ENCODE measurements around the gene ATF3. TPM values are rescaled to one million over a fixed set of nuclear protein-coding genes. Genes with fewer than 3 reads are reported as not detected.

Gene ATF3
- total RNA-seq, 4 donors from 2014 or later: 12.3 to 19.2 (median 13.7) TPM

- no peaks in the 10 kb centered on the region for H3K27me3 ChIP-seq
- DNase-seq (ENCODE audit: low spot score in 2 of 2): no peak
- H3K9me3 ChIP-seq: no peaks in the 10 kb centered on the region
- H3K4me1 ChIP-seq: peaks cover 0 to 15% (median 1%) of the 10 kb centered on the region in 4 donors
- WGBS, 2 donors: 74 to 75% methylated on average over 13 of the region's 13 CpGs
- H3K27ac ChIP-seq: no peak overlapping the region
- TF ChIP-seq EP300 (IDR thresholded peaks at IDR 0.05) (no peak), POLR2A (IDR thresholded peaks at IDR 0.05) (no peak)
- TF ChIP-seq, protein P1, sequence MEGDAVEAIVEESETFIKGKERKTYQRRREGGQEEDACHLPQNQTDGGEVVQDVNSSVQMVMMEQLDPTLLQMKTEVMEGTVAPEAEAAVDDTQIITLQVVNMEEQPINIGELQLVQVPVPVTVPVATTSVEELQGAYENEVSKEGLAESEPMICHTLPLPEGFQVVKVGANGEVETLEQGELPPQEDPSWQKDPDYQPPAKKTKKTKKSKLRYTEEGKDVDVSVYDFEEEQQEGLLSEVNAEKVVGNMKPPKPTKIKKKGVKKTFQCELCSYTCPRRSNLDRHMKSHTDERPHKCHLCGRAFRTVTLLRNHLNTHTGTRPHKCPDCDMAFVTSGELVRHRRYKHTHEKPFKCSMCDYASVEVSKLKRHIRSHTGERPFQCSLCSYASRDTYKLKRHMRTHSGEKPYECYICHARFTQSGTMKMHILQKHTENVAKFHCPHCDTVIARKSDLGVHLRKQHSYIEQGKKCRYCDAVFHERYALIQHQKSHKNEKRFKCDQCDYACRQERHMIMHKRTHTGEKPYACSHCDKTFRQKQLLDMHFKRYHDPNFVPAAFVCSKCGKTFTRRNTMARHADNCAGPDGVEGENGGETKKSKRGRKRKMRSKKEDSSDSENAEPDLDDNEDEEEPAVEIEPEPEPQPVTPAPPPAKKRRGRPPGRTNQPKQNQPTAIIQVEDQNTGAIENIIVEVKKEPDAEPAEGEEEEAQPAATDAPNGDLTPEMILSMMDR (IDR thresholded peaks at IDR 0.05): no peak
- no peak overlapping the region for H3K4me3 ChIP-seq
- no peaks in the 10 kb centered on the region for H3K36me3 ChIP-seq
Measured at GRCh38 chr1:212645546-212646543, 37.3 kb downstream of the ATF3 start.

- Histone ChIP-seq H3K4me1 (peaks cover 0 to 15% (median 1%) of the 10 kb centered on the region in 4 donors), H3K9me3 (no peaks in the 10 kb centered on the region), H3K27ac (no peak overlapping the region), H3K36me3 (no peaks in the 10 kb centered on the region), H3K4me3 (no peak overlapping the region), H3K27me3 (no peaks in the 10 kb centered on the region)
- no peak for TF ChIP-seq POLR2A (IDR thresholded peaks at IDR 0.05)
- TF ChIP-seq EP300 (IDR thresholded peaks at IDR 0.05): no peak
- 88 to 94% methylated on average over 19 of the region's 19 CpGs for WGBS, 2 donors
- no peak for DNase-seq (ENCODE audit: low spot score in 2 of 2)
Measured at GRCh38 chr1:212646588-212646987, 38.0 kb downstream of the ATF3 start.

DNA sequence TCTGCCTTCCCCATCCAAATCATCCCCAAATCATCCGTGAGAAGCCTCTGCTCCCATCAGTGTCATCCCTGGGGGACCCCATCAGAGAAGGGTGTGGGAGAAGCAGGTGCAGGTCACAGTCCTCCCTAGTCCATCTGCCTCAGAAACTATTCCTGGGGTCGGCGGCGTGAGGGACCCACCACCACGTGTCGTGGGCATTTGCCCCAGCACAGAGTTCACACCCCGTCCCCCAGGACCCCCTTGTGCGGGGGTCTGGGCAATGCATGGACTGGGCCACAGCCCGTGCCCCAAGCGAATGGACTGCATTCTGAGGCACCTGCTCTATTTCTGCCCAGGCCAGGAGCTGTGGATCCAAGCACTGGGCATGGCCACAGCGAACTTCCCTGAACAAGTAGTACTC lies 38.4 kb downstream of the ATF3 start:
- TF ChIP-seq EP300 (IDR thresholded peaks at IDR 0.05) (no peak), POLR2A (IDR thresholded peaks at IDR 0.05) (no peak)
- TF ChIP-seq, protein P1 (IDR thresholded peaks at IDR 0.05): no peak
- 93 to 97% methylated on average over 11 of the region's 11 CpGs for WGBS, 2 donors
- H3K4me3 ChIP-seq: no peak overlapping the region
- H3K4me1 ChIP-seq: peaks cover 0 to 15% (median 1%) of the 10 kb centered on the region in 4 donors
- H3K27me3 ChIP-seq: no peaks in the 10 kb centered on the region
- DNase-seq (ENCODE audit: low spot score in 2 of 2): no peak
- H3K9me3 ChIP-seq: no peaks in the 10 kb centered on the region
- H3K27ac ChIP-seq: no peak overlapping the region
- H3K36me3 ChIP-seq: no peaks in the 10 kb centered on the region

DNA sequence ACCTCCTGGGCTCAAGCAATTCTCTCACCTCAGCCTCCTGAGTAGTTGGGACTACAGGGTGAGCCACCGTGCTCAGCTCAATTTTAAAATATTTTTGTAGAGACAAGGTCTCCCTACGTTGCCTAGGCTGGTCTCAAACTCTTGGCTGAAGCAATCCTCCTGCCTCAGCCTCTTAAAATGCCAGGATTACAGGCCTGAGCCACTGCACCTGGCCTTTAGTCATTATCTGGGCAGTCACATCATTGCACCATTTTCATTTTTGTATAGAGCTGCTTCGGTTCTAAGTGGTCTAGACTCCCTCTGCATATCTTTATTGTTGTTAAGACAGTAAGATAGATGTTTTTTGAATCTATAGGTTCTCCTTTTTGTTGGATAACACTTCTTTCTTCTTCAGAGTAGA lies 39.9 kb downstream of the ATF3 start:
- DNase-seq (ENCODE audit: low spot score in 2 of 2): no peak
- no peaks in the 10 kb centered on the region for H3K36me3 ChIP-seq
- WGBS, 2 donors: 80 to 83% methylated on average over 3 of the region's 3 CpGs

GRCh38 chr1:212649020-212649419 lies 40.5 kb downstream of the ATF3 start:
- H3K4me1 ChIP-seq: peaks cover 0 to 15% (median 1%) of the 10 kb centered on the region in 4 donors
- no peak for DNase-seq (ENCODE audit: low spot score in 2 of 2)
- H3K27ac ChIP-seq: no peak overlapping the region
- H3K9me3 ChIP-seq: no peaks in the 10 kb centered on the region
- no peaks in the 10 kb centered on the region for H3K27me3 ChIP-seq
- H3K4me3 ChIP-seq: no peak overlapping the region
- no peaks in the 10 kb centered on the region for H3K36me3 ChIP-seq
- 46% methylated on average over 2 of the region's 2 CpGs for WGBS, 2 donors
- TF ChIP-seq EP300 (IDR thresholded peaks at IDR 0.05) (no peak), POLR2A (IDR thresholded peaks at IDR 0.05) (no peak)
- TF ChIP-seq, protein P1 (IDR thresholded peaks at IDR 0.05): no peak

More for the DNA sequence above, 39.9 kb downstream of the ATF3 start:
- no peaks in the 10 kb centered on the region for H3K9me3 ChIP-seq
- H3K4me1 ChIP-seq: peaks cover 0 to 15% (median 1%) of the 10 kb centered on the region in 4 donors
- no peak overlapping the region for H3K27ac ChIP-seq
- no peak overlapping the region for H3K4me3 ChIP-seq
- no peaks in the 10 kb centered on the region for H3K27me3 ChIP-seq
- no peak for TF ChIP-seq POLR2A (IDR thresholded peaks at IDR 0.05)
- TF ChIP-seq, protein P1 (IDR thresholded peaks at IDR 0.05): no peak
- TF ChIP-seq EP300 (IDR thresholded peaks at IDR 0.05): no peak
